HEK293 (cell line): ENCODE data around the gene MBP.

ENCODE experiments used
- CTCF ChIA-PET: fragments of 350-600 bp; formaldehyde crosslinking; extraction: SDS; loops from one replicate; lab custom pipeline; 2021; ENCODE audit warnings: antibody characterized with exemption; lab: Yijun Ruan, JAX
- POLR2A ChIA-PET: fragments of 300-600 bp; formaldehyde crosslinking; extraction: SDS; loops from one replicate; lab custom pipeline; 2020; ENCODE audit warnings: antibody characterized with exemption, inconsistent platforms; lab: Yijun Ruan, JAX
- H3K27ac ChIP-seq: fragments of 200-500 bp; sonication (Bioruptor generic); 2 replicates; pipeline ENCODE4 v1.5.1; 2014; ENCODE audit warnings: low read depth, low read length, control low read depth, inconsistent platforms; ENCODE audit errors: extremely low read depth
- H3K36me3 ChIP-seq, 2 experiments: fragments of 200-500 bp in 1 of 2; sonication (Bioruptor generic) in 1 of 2; 1 replicate in 1 of 2; 2 replicates in 1 of 2; pipeline ENCODE4 v1.5.1; 2014 to 2017; ENCODE audit warnings: inconsistent platforms in 2 of 2, low read length in 2 of 2; ENCODE audit not compliant: control insufficient read depth in 2 of 2, insufficient read depth in 1 of 2
- H3K4me1 ChIP-seq: fragments of 200-500 bp; sonication (Bioruptor generic); 2 replicates; pipeline ENCODE4 v1.5.1; 2014; ENCODE audit warnings: mild to moderate bottlenecking, low read length, inconsistent platforms; ENCODE audit not compliant: control insufficient read depth, insufficient read depth
- H3K4me3 ChIP-seq: 2 replicates; pipeline ENCODE4 v1.5.1; 2011; ENCODE audit warnings: low read depth, mild to moderate bottlenecking, control low read depth, low read length, moderate library complexity
- H3K9me3 ChIP-seq: fragments of 200-500 bp; sonication (Bioruptor generic); 2 replicates; pipeline ENCODE4 v1.5.1; 2014; ENCODE audit warnings: low read depth, low read length, inconsistent platforms; ENCODE audit not compliant: control insufficient read depth, insufficient read depth
- BCL11B ChIP-seq: fragments of 450-650 bp; formaldehyde crosslinking; IDR thresholded peaks from 2 replicates; pipeline ENCODE4 v1.5.1; 2016; ENCODE audit warnings: low read depth, missing biosample characterization, missing genetic modification characterization
- KLF10 ChIP-seq: fragments of 450-650 bp; IDR thresholded peaks from 2 replicates; pipeline ENCODE4 v1.5.1; 2018; ENCODE audit warnings: missing biosample characterization, mild to moderate bottlenecking, missing genetic modification characterization
- KLF8 ChIP-seq: fragments of 450-650 bp; formaldehyde crosslinking; IDR thresholded peaks from 2 replicates; pipeline ENCODE4 v1.5.1; 2016; ENCODE audit warnings: missing biosample characterization, missing genetic modification characterization
- KLF9 ChIP-seq: fragments of 450-650 bp; formaldehyde crosslinking; IDR thresholded peaks from 2 replicates; pipeline ENCODE4 v1.5.1; 2016; ENCODE audit warnings: missing biosample characterization, missing genetic modification characterization, low read depth
- RBAK ChIP-seq: fragments of 450-650 bp; formaldehyde crosslinking; IDR thresholded peaks from 2 replicates; pipeline ENCODE4 v1.5.1; 2016; ENCODE audit warnings: missing biosample characterization, missing genetic modification characterization
- SALL2 ChIP-seq: fragments of 450-650 bp; formaldehyde crosslinking; IDR thresholded peaks from 2 replicates; pipeline ENCODE4 v1.5.0; 2017; ENCODE audit warnings: missing biosample characterization, mild to moderate bottlenecking, missing genetic modification characterization, borderline replicate concordance
- SCRT1 ChIP-seq: fragments of 450-650 bp; formaldehyde crosslinking; IDR thresholded peaks from 2 replicates; pipeline ENCODE4 v1.5.1; 2016; ENCODE audit warnings: missing biosample characterization, missing genetic modification characterization, borderline replicate concordance
- ZBTB49 ChIP-seq: fragments of 450-650 bp; formaldehyde crosslinking; IDR thresholded peaks from 2 replicates; pipeline ENCODE4 v1.5.1; 2016; ENCODE audit warnings: missing biosample characterization, missing genetic modification characterization, low read depth
- ZFHX2 ChIP-seq: fragments of 450-650 bp; formaldehyde crosslinking; conservative IDR thresholded peaks from 2 replicates; pipeline ENCODE4 v1.5.1; 2016; ENCODE audit warnings: missing biosample characterization, missing genetic modification characterization
- ZIC2 ChIP-seq: fragments of 450-650 bp; formaldehyde crosslinking; IDR thresholded peaks from 2 replicates; pipeline ENCODE4 v1.5.1; 2016; ENCODE audit warnings: missing biosample characterization, missing genetic modification characterization
- ZNF112 ChIP-seq: fragments of 450-650 bp; formaldehyde crosslinking; IDR thresholded peaks from 2 replicates; pipeline ENCODE4 v1.5.0; 2017; ENCODE audit warnings: missing biosample characterization, missing genetic modification characterization
- ZNF157 ChIP-seq: fragments of 450-650 bp; formaldehyde crosslinking; IDR thresholded peaks from 2 replicates; pipeline ENCODE4 v1.5.1; 2016; ENCODE audit warnings: missing biosample characterization, missing genetic modification characterization
- ZNF335 ChIP-seq: fragments of 450-650 bp; formaldehyde crosslinking; conservative IDR thresholded peaks from 2 replicates; pipeline ENCODE4 v1.5.1; 2016; ENCODE audit warnings: missing biosample characterization, missing genetic modification characterization
- ZNF514 ChIP-seq: fragments of 450-650 bp; formaldehyde crosslinking; IDR thresholded peaks from 2 replicates; pipeline ENCODE4 v1.5.1; 2016; ENCODE audit warnings: missing biosample characterization, missing genetic modification characterization
- ZNF561 ChIP-seq: fragments of 450-650 bp; IDR thresholded peaks from 2 replicates; pipeline ENCODE4 v1.5.1; 2018; ENCODE audit warnings: missing biosample characterization, missing genetic modification characterization, borderline replicate concordance
- ZNF600 ChIP-seq: fragments of 450-650 bp; formaldehyde crosslinking; IDR thresholded peaks from 2 replicates; pipeline ENCODE4 v1.5.1; 2016; ENCODE audit warnings: missing biosample characterization, missing genetic modification characterization
- ZNF624 ChIP-seq: fragments of 450-650 bp; formaldehyde crosslinking; IDR thresholded peaks from 2 replicates; pipeline ENCODE4 v1.5.1; 2017; ENCODE audit warnings: missing biosample characterization, missing genetic modification characterization
- ZNF701 ChIP-seq: fragments of 450-650 bp; formaldehyde crosslinking; IDR thresholded peaks from 2 replicates; pipeline ENCODE4 v1.5.1; 2016; ENCODE audit warnings: missing biosample characterization, missing genetic modification characterization
- ZNF830 ChIP-seq: fragments of 450-650 bp; IDR thresholded peaks from 2 replicates; pipeline ENCODE4 v1.5.0; 2018; ENCODE audit warnings: missing biosample characterization, missing genetic modification characterization, low read depth, mild to moderate bottlenecking, moderate library complexity
- ZNF843 ChIP-seq: fragments of 450-650 bp; formaldehyde crosslinking; IDR thresholded peaks from 2 replicates; pipeline ENCODE4 v1.5.1; 2016; ENCODE audit warnings: missing biosample characterization, missing genetic modification characterization
- TF ChIP-seq, protein P1 (sequence below): fragments of 450-650 bp; formaldehyde crosslinking; IDR thresholded peaks from 2 replicates; pipeline ENCODE4 v1.5.1; 2016; ENCODE audit warnings: missing biosample characterization, missing genetic modification characterization
- TF ChIP-seq, protein P2 (sequence below): fragments of 450-650 bp; formaldehyde crosslinking; IDR thresholded peaks from 2 replicates; pipeline ENCODE4 v1.5.1; 2017; ENCODE audit warnings: missing biosample characterization, missing genetic modification characterization
- TF ChIP-seq, protein P3 (sequence below): fragments of 450-650 bp; formaldehyde crosslinking; conservative IDR thresholded peaks from 2 replicates; pipeline ENCODE4 v1.5.1; 2016; ENCODE audit warnings: low read depth, missing biosample characterization, missing genetic modification characterization

The MBP gene

DNA sequence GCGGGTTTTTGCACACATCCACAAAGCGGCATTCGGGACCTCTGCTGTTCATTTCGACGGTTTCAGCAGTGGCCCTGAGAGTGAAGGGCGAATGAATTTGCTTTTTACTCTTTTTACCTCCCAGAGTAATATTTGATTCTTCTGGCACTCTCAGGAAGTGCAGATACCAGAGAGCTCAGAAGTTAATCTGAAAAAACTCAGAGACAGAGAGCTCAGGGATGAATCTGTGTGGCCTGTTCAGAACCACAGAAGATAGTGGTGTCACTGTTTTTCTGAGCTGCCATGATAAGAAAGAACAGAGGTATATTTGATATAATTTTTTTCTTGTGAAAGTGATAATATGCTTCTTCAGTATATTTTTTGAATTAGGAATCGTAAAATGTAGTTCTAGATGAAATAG lies 129.3 kb downstream of the MBP start (continued):
- TF ChIP-seq ZBTB49 (tag by site-specific recombination): no peak
- no peak for TF ChIP-seq ZNF514 (tag by site-specific recombination)
- TF ChIP-seq, all 188 proteins: peak for 0

- no peak overlapping the region for H3K4me3 ChIP-seq
- no peaks in the 10 kb centered on the region for H3K36me3 ChIP-seq
- TF ChIP-seq ZFHX2: no peak
- no peak for TF ChIP-seq RBAK (tag by site-specific recombination)
- TF ChIP-seq ZNF843 (tag by site-specific recombination): no peak
- TF ChIP-seq, protein P1, sequence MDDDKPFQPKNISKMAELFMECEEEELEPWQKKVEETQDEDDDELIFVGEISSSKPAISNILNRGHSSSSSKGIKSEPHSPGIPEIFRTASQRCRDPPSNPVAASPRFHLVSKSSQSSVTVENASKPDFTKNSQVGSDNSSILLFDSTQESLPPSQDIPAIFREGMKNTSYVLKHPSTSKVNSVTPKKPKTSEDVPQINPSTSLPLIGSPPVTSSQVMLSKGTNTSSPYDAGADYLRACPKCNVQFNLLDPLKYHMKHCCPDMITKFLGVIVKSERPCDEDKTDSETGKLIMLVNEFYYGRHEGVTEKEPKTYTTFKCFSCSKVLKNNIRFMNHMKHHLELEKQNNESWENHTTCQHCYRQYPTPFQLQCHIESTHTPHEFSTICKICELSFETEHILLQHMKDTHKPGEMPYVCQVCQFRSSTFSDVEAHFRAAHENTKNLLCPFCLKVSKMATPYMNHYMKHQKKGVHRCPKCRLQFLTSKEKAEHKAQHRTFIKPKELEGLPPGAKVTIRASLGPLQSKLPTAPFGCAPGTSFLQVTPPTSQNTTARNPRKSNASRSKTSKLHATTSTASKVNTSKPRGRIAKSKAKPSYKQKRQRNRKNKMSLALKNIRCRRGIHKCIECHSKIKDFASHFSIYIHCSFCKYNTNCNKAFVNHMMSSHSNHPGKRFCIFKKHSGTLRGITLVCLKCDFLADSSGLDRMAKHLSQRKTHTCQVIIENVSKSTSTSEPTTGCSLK (tag by site-specific recombination): no peak
- TF ChIP-seq ZNF335 (tag by site-specific recombination): no peak
- no peak for TF ChIP-seq SCRT1
- TF ChIP-seq ZNF112 (tag by site-specific recombination): no peak
- TF ChIP-seq KLF8 (tag by site-specific recombination): no peak
- TF ChIP-seq SALL2: no peak
- TF ChIP-seq ZIC2 (tag by site-specific recombination): no peak
- TF ChIP-seq ZNF830: no peak
- TF ChIP-seq ZNF701: no peak
- TF ChIP-seq BCL11B (tag by site-specific recombination): no peak
- TF ChIP-seq ZNF561: no peak
- TF ChIP-seq KLF9 (tag by site-specific recombination): no peak
- TF ChIP-seq, protein P2, sequence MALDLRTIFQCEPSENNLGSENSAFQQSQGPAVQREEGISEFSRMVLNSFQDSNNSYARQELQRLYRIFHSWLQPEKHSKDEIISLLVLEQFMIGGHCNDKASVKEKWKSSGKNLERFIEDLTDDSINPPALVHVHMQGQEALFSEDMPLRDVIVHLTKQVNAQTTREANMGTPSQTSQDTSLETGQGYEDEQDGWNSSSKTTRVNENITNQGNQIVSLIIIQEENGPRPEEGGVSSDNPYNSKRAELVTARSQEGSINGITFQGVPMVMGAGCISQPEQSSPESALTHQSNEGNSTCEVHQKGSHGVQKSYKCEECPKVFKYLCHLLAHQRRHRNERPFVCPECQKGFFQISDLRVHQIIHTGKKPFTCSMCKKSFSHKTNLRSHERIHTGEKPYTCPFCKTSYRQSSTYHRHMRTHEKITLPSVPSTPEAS (tag by site-specific recombination): no peak
- no peak for TF ChIP-seq ZNF157
- POLR2A ChIA-PET: no interaction called here
- CTCF ChIA-PET: interaction anchor here (1.2 kb wide), 1 partner anchor 138 kb away, joined by 3 read pairs; no protein-coding TSS in a partner anchor
- H3K27ac ChIP-seq: no peak overlapping the region
- H3K9me3 ChIP-seq: no peaks in the 10 kb centered on the region
- no peaks in the 10 kb centered on the region for H3K4me1 ChIP-seq
Measured at GRCh38 chr18:77002496-77002895, 130.1 kb downstream of the MBP start.

DNA sequence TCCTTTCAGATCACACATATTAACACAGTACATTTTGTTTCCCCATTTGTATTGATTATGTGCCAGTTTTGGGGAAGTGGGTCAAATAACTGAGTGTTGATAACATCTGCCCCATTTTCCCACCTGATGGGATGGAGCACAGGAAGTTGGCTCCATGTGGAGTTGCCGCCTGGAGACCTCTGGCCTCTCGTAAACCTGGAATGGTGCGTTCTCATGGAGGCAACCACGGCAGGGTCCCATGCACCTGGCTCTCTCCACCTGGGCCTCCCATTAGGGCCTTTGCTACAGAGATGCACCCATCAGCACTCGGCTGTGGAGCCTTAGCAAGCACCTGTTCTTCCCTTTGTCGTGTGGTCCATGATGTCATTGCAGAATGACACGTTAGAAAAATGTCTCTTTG lies 130.6 kb downstream of the MBP start:
- Histone ChIP-seq H3K9me3 (no peaks in the 10 kb centered on the region), H3K4me1 (no peaks in the 10 kb centered on the region), H3K4me3 (no peak overlapping the region), H3K36me3 (no peaks in the 10 kb centered on the region), H3K27ac (no peak overlapping the region)
- ChIA-PET CTCF (interaction anchor here (2.3 to 3.5 kb wide), 2 partner anchors 10 to 60 kb away, joined by 12 to 40 read pairs; no protein-coding TSS in a partner anchor), POLR2A (no interaction called here)
- no peak for TF ChIP-seq ZNF335 (tag by site-specific recombination)
- TF ChIP-seq KLF10 (tag by site-specific recombination): no peak
- TF ChIP-seq ZNF600: no peak
- no peak for TF ChIP-seq ZNF624 (tag by site-specific recombination)
- TF ChIP-seq, protein P3, sequence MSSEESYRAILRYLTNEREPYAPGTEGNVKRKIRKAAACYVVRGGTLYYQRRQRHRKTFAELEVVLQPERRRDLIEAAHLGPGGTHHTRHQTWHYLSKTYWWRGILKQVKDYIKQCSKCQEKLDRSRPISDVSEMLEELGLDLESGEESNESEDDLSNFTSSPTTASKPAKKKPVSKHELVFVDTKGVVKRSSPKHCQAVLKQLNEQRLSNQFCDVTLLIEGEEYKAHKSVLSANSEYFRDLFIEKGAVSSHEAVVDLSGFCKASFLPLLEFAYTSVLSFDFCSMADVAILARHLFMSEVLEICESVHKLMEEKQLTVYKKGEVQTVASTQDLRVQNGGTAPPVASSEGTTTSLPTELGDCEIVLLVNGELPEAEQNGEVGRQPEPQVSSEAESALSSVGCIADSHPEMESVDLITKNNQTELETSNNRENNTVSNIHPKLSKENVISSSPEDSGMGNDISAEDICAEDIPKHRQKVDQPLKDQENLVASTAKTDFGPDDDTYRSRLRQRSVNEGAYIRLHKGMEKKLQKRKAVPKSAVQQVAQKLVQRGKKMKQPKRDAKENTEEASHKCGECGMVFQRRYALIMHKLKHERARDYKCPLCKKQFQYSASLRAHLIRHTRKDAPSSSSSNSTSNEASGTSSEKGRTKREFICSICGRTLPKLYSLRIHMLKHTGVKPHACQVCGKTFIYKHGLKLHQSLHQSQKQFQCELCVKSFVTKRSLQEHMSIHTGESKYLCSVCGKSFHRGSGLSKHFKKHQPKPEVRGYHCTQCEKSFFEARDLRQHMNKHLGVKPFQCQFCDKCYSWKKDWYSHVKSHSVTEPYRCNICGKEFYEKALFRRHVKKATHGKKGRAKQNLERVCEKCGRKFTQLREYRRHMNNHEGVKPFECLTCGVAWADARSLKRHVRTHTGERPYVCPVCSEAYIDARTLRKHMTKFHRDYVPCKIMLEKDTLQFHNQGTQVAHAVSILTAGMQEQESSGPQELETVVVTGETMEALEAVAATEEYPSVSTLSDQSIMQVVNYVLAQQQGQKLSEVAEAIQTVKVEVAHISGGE (tag by site-specific recombination): no peak
